ENCODE results near the gene PPP1R9A. TPM values are rescaled to one million over a fixed set of nuclear protein-coding genes. Genes with fewer than 3 reads are reported as not detected.

The PPP1R9A gene
- total and polyA plus RNA-seq, 2 donors from 2014 or later, result 2.6 to 25.7 TPM

- intact Hi-C loops (cut with DNase I), result no loop called here
- no peaks in the 10 kb centered on the region for H3K9me3 ChIP-seq (ENCODE audit: control insufficient read depth in 2 of 3, insufficient read depth in 1 of 3, low read length in 3 of 3)
- no peak for TF ChIP-seq CTCF (IDR thresholded peaks at IDR 0.05; ENCODE audit: borderline replicate concordance, extremely low read depth, insufficient read depth)
- no peaks in the 10 kb centered on the region for H3K36me3 ChIP-seq (ENCODE audit: control insufficient read depth in 2 of 3, insufficient read depth in 3 of 3, low read length in 3 of 3)
- no peak overlapping the region for H3K27ac ChIP-seq (ENCODE audit: low read depth in 2 of 2, low read length in 2 of 2)
- no peak overlapping the region for H3K4me3 ChIP-seq (ENCODE audit: low read length in 3 of 3)
- H3K9ac ChIP-seq (ENCODE audit: low read length in 3 of 3), result no peak overlapping the region
- DNase-seq (no peak), FAIRE-seq (no peak)
- H3K4me1 ChIP-seq (ENCODE audit: control insufficient read depth in 2 of 3, insufficient read depth in 2 of 3, low read depth in 1 of 3, low read length in 3 of 3), result no peaks in the 10 kb centered on the region
- H3K27me3 ChIP-seq (ENCODE audit: control insufficient read depth, insufficient read depth, low read length), result no peaks in the 10 kb centered on the region
Observed at GRCh38 chr7:94906065-94906851, 1.1 kb upstream of the PPP1R9A start.

GRCh38 chr7:94907811-94908322 lies 473 bp downstream of the PPP1R9A start:
- H3K27ac ChIP-seq (ENCODE audit: low read depth in 2 of 2, low read length in 2 of 2), result peak overlapping the region; percentile 63 to 68
- H3K4me1 ChIP-seq (ENCODE audit: control insufficient read depth in 2 of 3, insufficient read depth in 2 of 3, low read depth in 1 of 3, low read length in 3 of 3), result no peaks in the 10 kb centered on the region
- no peaks in the 10 kb centered on the region for H3K9me3 ChIP-seq (ENCODE audit: control insufficient read depth in 2 of 3, insufficient read depth in 1 of 3, low read length in 3 of 3)
- FAIRE-seq (no peak), DNase-seq (peak in 4 of 5 donors; percentile 41 to 81 (median 76))
- H3K9ac ChIP-seq (ENCODE audit: low read length in 3 of 3), result peak overlapping the region; percentile 29 to 66 (median 53)
- peak overlapping the region; percentile 72 to 80 (median 79) for H3K4me3 ChIP-seq (ENCODE audit: low read length in 3 of 3)
- no peaks in the 10 kb centered on the region for H3K27me3 ChIP-seq (ENCODE audit: control insufficient read depth, insufficient read depth, low read length)
- no peak for TF ChIP-seq CTCF (IDR thresholded peaks at IDR 0.05; ENCODE audit: borderline replicate concordance, extremely low read depth, insufficient read depth)
- intact Hi-C loops (cut with DNase I), result no loop called here
- no peaks in the 10 kb centered on the region for H3K36me3 ChIP-seq (ENCODE audit: control insufficient read depth in 2 of 3, insufficient read depth in 3 of 3, low read length in 3 of 3)

- peak overlapping the region; percentile 63 to 68 for H3K27ac ChIP-seq (ENCODE audit: low read depth in 2 of 2, low read length in 2 of 2)
- FAIRE-seq (no peak), DNase-seq (peak; percentile 75 to 91 (median 86))
- no peaks in the 10 kb centered on the region for H3K9me3 ChIP-seq (ENCODE audit: control insufficient read depth in 2 of 3, insufficient read depth in 1 of 3, low read length in 3 of 3)
- peak overlapping the region; percentile 37 to 66 (median 53) for H3K9ac ChIP-seq (ENCODE audit: low read length in 3 of 3)
- peak overlapping the region; percentile 72 to 80 (median 79) for H3K4me3 ChIP-seq (ENCODE audit: low read length in 3 of 3)
- no peak for TF ChIP-seq CTCF (IDR thresholded peaks at IDR 0.05; ENCODE audit: borderline replicate concordance, extremely low read depth, insufficient read depth)
- no peaks in the 10 kb centered on the region for H3K27me3 ChIP-seq (ENCODE audit: control insufficient read depth, insufficient read depth, low read length)
- no peaks in the 10 kb centered on the region for H3K36me3 ChIP-seq (ENCODE audit: control insufficient read depth in 2 of 3, insufficient read depth in 3 of 3, low read length in 3 of 3)
- peaks cover 0 to 4% (median 0%) of the 10 kb centered on the region in 3 donors for H3K4me1 ChIP-seq (ENCODE audit: control insufficient read depth in 2 of 3, insufficient read depth in 2 of 3, low read depth in 1 of 3, low read length in 3 of 3)
- intact Hi-C loops (cut with DNase I), result no loop called here
Observed at GRCh38 chr7:94908323-94909178, 1.2 kb downstream of the PPP1R9A start.
